Measurements from ENCODE around the gene SH3GL2.

Gene SH3GL2

GRCh38 chr9:17611917-17612316, 33.1 kb downstream of the SH3GL2 start:
- DNase-seq = no peak

GRCh38 chr9:17613758-17614157, 34.9 kb downstream of the SH3GL2 start:
- DNase-seq = no peak

- DNase-seq = no peak
These were observed 35.4 kb downstream of the SH3GL2 start for GRCh38 chr9:17614250-17614649.

GRCh38 chr9:17614903-17615302, 36.0 kb downstream of the SH3GL2 start:
- no peak for DNase-seq

GRCh38 chr9:17622141-17622540, 43.3 kb downstream of the SH3GL2 start:
- DNase-seq = no peak

- no peak for DNase-seq
These were observed 43.9 kb downstream of the SH3GL2 start for GRCh38 chr9:17622749-17623148.

GRCh38 chr9:17623965-17624364, 45.1 kb downstream of the SH3GL2 start:
- DNase-seq = no peak

GRCh38 chr9:17624571-17624970, 45.7 kb downstream of the SH3GL2 start:
- DNase-seq = no peak

GRCh38 chr9:17625644-17626388, 47.0 kb downstream of the SH3GL2 start:
- DNase-seq = no peak

GRCh38 chr9:17627641-17628040, 48.8 kb downstream of the SH3GL2 start:
- DNase-seq = no peak

- no peak for DNase-seq
These were observed 49.8 kb downstream of the SH3GL2 start for GRCh38 chr9:17628624-17629023.

GRCh38 chr9:17630531-17630949, 51.7 kb downstream of the SH3GL2 start:
- DNase-seq = no peak

GRCh38 chr9:17631396-17631795, 52.5 kb downstream of the SH3GL2 start:
- DNase-seq = no peak

- no peak for DNase-seq
These were observed 54.1 kb downstream of the SH3GL2 start for GRCh38 chr9:17632994-17633393.

- no peak for DNase-seq
These were observed 56.4 kb downstream of the SH3GL2 start for GRCh38 chr9:17635115-17635890.

GRCh38 chr9:17636349-17636748, 57.5 kb downstream of the SH3GL2 start:
- DNase-seq = no peak

GRCh38 chr9:17636821-17637220, 58.0 kb downstream of the SH3GL2 start:
- no peak for DNase-seq

GRCh38 chr9:17637229-17637628, 58.4 kb downstream of the SH3GL2 start:
- DNase-seq = no peak

GRCh38 chr9:17648516-17648915, 69.7 kb downstream of the SH3GL2 start:
- DNase-seq = no peak

- DNase-seq = no peak
These were observed 72.9 kb downstream of the SH3GL2 start for GRCh38 chr9:17651725-17652124.

GRCh38 chr9:17653947-17654465, 75.1 kb downstream of the SH3GL2 start:
- DNase-seq = no peak

- no peak for DNase-seq
These were observed 78.0 kb downstream of the SH3GL2 start for GRCh38 chr9:17656889-17657288.

- no peak for DNase-seq
These were observed 79.4 kb downstream of the SH3GL2 start for GRCh38 chr9:17658237-17658636.

GRCh38 chr9:17660158-17660557, 81.3 kb downstream of the SH3GL2 start:
- DNase-seq = no peak
